Femur (tissue), 1 donor: Measurements from ENCODE around the gene ANKRD33B.
A peak's percentile ranks its signal among the peaks of the same experiment; 100 is the strongest.

Experiments used
- DNase-seq: peaks from one replicate; pipeline ENCODE4 v3.0.0-alpha.2; 2017

Gene ANKRD33B

GRCh38 chr5:10681731-10682679 is 118.1 kb downstream of the ANKRD33B start:
- DNase-seq, result no peak

DNA sequence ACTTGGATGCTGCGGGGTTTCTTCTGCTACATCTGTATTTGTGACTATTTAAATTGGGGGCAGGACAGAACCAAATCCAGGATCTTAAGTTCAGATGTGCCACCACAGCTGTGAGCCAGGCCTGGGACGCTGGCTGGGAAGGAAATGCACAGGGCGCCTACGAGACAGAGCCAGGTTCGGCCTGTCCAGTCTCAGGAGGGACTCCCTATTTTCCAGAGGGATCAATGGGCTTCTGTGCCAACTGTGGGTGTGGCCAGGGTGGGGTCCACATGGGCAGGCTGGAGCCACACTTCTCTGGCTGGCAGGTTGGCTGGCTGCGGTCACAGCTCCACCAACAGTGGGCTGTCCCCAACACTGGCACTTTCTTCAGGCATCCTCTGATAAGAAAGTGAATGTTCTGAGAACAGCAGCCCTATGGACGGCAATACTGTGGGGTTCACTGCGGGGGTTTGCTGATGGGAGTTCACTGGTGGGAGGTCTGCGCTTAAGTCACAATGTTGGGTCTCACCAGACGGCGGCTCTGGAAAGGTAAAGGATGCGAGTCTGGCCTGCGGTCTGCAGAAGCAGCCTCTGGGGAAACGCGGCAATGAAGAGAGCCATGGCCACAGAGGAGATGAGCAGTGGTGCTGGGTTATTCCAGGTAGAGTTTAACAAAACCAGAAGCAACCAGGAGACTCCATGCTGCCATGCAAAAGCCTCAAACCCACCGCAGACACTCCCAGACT is 119.1 kb downstream of the ANKRD33B start:
- no peak for DNase-seq

- DNase-seq, result no peak
Measured at GRCh38 chr5:10684303-10685086, 120.6 kb downstream of the ANKRD33B start.

GRCh38 chr5:10685115-10685521 is 121.2 kb downstream of the ANKRD33B start:
- DNase-seq, result no peak

DNA sequence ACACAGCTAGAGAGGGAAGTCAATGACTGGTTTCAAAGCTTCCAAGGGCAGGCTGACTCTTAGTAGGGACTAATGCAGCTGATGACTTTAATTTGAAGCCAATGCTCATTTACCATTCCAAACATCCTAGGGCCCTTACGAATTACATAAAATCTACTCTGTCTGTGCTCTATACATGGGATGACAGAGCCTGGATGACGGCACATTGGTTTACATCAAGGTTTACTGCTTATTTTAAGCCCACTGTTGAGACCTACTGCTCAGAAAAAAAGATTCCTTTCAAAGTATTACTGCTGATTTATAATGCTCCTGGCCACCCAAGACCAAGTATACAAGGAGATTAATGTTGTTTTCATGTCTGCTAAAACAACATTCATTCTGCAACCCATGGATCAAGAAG is 123.0 kb downstream of the ANKRD33B start:
- no peak for DNase-seq

- DNase-seq, result no peak
Measured at GRCh38 chr5:10688651-10689171, 124.8 kb downstream of the ANKRD33B start.

DNA sequence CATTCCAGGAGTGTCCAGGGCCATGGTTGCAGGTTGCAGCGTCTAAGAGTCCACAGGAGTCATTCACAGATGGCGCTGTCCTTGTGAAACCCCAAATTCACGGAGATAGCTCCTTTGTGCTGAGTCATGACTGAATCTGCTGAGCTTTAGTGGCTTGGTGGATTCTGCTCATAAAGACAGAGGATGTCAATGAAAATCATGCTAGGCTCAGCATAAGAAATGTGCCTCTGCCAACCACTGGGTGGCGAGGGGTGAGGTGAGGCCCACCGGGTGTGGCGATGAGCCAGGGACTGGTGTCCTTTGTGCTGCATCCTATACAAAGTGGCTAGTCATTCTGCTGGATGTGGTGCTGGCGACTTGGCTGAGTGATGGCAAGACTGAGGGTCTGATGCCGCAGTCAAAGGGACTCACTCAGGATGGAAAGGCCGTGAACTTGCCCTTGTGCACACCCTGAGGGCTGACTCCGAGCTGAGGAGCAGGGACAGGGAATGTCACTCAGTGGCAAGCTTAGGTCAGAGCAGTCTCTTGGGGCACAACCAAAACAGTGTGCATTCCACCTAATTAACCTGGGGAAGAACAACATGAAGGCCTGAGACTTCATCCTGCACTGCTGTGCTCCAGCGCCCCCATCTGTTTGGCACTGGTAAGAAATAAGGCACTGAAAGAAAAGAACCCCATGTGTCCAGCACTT is 125.7 kb downstream of the ANKRD33B start:
- DNase-seq, result no peak

DNA sequence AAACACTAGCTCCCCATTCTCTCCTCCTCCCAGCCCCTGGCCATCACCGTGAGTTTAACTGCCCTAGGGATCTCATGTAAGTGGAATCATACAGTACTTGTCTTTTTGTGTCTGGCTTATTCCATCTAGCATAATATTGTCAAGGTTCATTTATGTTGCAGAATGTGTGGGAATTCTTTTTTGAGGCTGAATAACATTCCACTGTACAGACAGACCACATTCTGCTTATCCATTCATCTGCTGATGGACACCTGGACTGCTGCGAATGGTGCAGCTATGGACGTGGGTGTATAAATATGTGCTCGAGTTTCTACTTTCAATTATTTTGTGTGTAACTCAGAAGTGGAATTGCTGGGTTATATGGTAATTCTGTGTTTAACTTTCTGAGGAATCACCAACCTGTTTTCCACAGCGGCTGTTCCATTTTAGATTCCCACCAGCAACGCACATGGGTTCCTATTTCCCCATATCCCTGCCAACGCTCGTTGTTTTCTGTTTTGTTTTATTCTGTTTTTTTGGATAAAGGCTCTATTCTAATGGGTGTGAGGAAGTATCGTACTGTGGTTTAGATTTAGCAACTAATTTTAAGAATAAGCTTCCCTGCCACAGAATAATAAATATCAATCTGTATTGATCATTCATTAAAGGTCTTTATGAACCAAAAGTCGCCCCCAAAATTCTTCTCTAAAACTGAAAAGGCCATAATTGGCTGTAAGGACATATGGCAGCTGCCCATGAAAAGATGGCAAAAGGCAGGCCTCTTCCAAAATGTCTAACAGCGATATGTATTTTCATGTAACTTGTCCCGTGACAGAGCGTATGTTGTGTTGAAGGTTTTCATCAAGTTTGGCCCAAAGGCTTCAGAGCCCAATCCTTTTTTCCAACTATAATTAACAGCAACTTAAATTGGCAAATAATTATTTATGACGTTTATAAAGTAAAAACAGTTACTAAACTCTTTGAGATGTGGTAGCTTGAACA is 126.9 kb downstream of the ANKRD33B start:
- no peak for DNase-seq

GRCh38 chr5:10691826-10692785 is 128.2 kb downstream of the ANKRD33B start:
- DNase-seq, result no peak

- DNase-seq, result peak; percentile 67
Measured at GRCh38 chr5:10695055-10695649, 131.3 kb downstream of the ANKRD33B start.

GRCh38 chr5:10695759-10696543 is 132.1 kb downstream of the ANKRD33B start:
- DNase-seq, result no peak

- DNase-seq, result no peak
Measured at GRCh38 chr5:10699281-10699874, 135.5 kb downstream of the ANKRD33B start.

GRCh38 chr5:10699987-10700386 is 136.1 kb downstream of the ANKRD33B start:
- no peak for DNase-seq

- DNase-seq, result no peak
Measured at GRCh38 chr5:10700516-10700915, 136.6 kb downstream of the ANKRD33B start.

- DNase-seq, result no peak
Measured at GRCh38 chr5:10701567-10702039, 137.7 kb downstream of the ANKRD33B start.

DNA sequence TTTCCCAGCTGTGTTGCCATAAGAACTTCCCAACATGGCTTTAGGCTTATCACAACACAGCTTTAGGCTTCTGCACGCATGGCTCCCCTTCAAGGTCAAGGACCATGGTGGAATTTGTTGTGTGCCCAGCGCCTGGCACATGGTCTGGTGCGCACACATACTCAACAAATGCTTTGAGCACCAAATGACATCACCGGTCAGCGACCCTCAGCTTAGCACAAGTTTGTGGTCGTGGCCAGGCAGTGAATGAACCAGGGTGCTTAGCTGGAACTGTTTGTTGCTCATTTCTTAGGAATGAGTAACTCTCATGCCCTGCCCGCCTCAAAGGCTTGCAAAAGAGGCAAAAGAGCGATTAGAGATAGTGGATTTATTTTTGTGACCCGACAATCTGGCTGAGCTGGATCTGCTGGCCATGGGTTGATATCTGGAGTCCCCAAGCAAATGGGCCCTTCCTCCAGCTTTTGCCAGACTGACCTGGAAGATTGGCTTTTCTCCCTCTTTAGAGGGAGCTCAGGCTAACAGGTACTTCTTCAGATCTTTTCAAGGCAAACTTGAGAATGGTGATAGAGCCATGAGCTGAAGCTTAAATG is 138.3 kb downstream of the ANKRD33B start:
- no peak for DNase-seq

DNA sequence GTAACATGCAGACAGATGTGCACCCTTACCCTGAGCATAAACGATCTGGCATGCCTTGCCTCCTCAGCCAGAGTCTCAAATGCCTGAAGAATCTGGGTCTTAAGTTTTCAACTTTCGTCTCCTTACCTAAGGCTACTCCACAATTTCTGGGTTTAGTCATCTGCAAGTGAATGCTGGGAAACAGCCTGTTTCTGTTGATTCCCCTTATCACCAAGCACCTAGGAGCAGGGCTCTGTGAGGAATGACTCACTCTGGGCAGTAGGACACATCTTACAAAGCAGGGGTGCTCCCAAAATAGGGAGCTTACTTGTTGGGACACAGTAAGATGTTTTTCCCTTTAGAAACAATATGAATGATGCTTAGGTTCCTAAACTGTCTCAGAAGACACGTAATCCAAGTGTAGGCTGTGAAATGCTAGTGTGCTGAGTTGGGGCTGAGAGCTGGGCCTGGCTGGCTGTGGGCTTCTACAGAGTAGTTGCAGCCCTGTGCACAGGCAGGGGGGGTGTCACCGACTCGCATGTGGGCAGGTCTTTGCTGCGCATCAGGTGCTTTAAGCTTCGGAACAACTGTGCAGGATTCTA is 139.1 kb downstream of the ANKRD33B start:
- DNase-seq, result no peak
